Esophagus mucosa (tissue), 1 donor: ENCODE results near the gene TIAM2. TPM values are rescaled to one million over a fixed set of nuclear protein-coding genes. Genes with fewer than 3 reads are reported as not detected.
"Not testable (repeated sequence)": the region's sequence is repeated elsewhere in the genome, so short reads cannot be mapped to it uniquely, and the experiment has no call there.

Source experiments
- ATAC-seq: fragments of 200-7000 bp; cut with Tn5 transposase; one replicate; pipeline ENCODE4 v1.9.1; 2020
- total RNA-seq: library from RNA; stranded (reverse); gene quantifications from one replicate; pipeline ENCODE4 v1.2.4, GENCODE V29; 2023
- donor health status: DM: yes; HTN: yes; CAD: no.

TIAM2 gene
- total RNA-seq, 1 donor from 2014 or later = 3.1 TPM

GRCh38 chr6:155207223-155207622 lies 212.1 kb downstream of the TIAM2 start:
- no peak for ATAC-seq

GRCh38 chr6:155212106-155212505 lies 217.0 kb downstream of the TIAM2 start:
- ATAC-seq = no peak

- peak; percentile 53 for ATAC-seq
These were observed 217.7 kb downstream of the TIAM2 start for GRCh38 chr6:155212616-155213380.

GRCh38 chr6:155213611-155214372 lies 218.7 kb downstream of the TIAM2 start:
- ATAC-seq = peak; percentile 46

GRCh38 chr6:155215906-155216305 lies 220.8 kb downstream of the TIAM2 start:
- no peak for ATAC-seq

- ATAC-seq = no peak
These were observed 221.4 kb downstream of the TIAM2 start for GRCh38 chr6:155216312-155217046.

GRCh38 chr6:155218711-155219110 lies 223.6 kb downstream of the TIAM2 start:
- ATAC-seq = not testable (repeated sequence)

GRCh38 chr6:155219299-155219698 lies 224.2 kb downstream of the TIAM2 start:
- no peak for ATAC-seq

- ATAC-seq = no peak
These were observed 224.8 kb downstream of the TIAM2 start for GRCh38 chr6:155219858-155220301.

GRCh38 chr6:155221086-155221485 lies 226.0 kb downstream of the TIAM2 start:
- ATAC-seq = no peak

- no peak for ATAC-seq
These were observed 227.4 kb downstream of the TIAM2 start for GRCh38 chr6:155222506-155222905.

GRCh38 chr6:155223646-155224451 lies 228.7 kb downstream of the TIAM2 start:
- ATAC-seq = peak; percentile 79

- no peak for ATAC-seq
These were observed 229.5 kb downstream of the TIAM2 start for GRCh38 chr6:155224618-155225017.

GRCh38 chr6:155227046-155227445 lies 231.9 kb downstream of the TIAM2 start:
- ATAC-seq = no peak

- no peak for ATAC-seq
These were observed 233.5 kb downstream of the TIAM2 start for GRCh38 chr6:155228546-155229166.

GRCh38 chr6:155230975-155231374 lies 235.9 kb downstream of the TIAM2 start:
- ATAC-seq = not testable (repeated sequence)

GRCh38 chr6:155232848-155233247 lies 237.7 kb downstream of the TIAM2 start:
- no peak for ATAC-seq

GRCh38 chr6:155234167-155234566 lies 239.1 kb downstream of the TIAM2 start:
- ATAC-seq = no peak

GRCh38 chr6:155234687-155235086 lies 239.6 kb downstream of the TIAM2 start:
- no peak for ATAC-seq

- no peak for ATAC-seq
These were observed 240.0 kb downstream of the TIAM2 start for GRCh38 chr6:155235087-155235486.

GRCh38 chr6:155237613-155238012 lies 242.5 kb downstream of the TIAM2 start:
- no peak for ATAC-seq
